Stomach smooth muscle (tissue), 2 donors: ENCODE results near the gene PCNX2.

ENCODE experiments used
- H3K27ac ChIP-seq: one replicate; pipeline ENCODE4 v1.7.0; 2013; ENCODE audit warnings: mild to moderate bottlenecking, low read length, inconsistent platforms
- H3K27me3 ChIP-seq, 2 donors: one replicate each; pipeline ENCODE4 v1.7.0; 2013; ENCODE audit warnings: low read length in 2 of 2; ENCODE audit not compliant: insufficient read depth in 2 of 2, control insufficient read depth in 1 of 2
- H3K36me3 ChIP-seq, 2 donors: one replicate each; pipeline ENCODE4 v1.7.0; 2013; ENCODE audit warnings: low read length in 2 of 2; ENCODE audit not compliant: control insufficient read depth in 2 of 2, insufficient read depth in 2 of 2
- H3K4me1 ChIP-seq: one replicate; pipeline ENCODE4 v1.7.0; 2013; ENCODE audit warnings: low read length; ENCODE audit not compliant: control insufficient read depth, insufficient read depth
- H3K4me3 ChIP-seq, 2 donors: one replicate each; pipeline ENCODE4 v1.7.0; 2013; ENCODE audit warnings: low read length in 2 of 2
- H3K9ac ChIP-seq, 2 donors: one replicate each; pipeline ENCODE4 v1.7.0; 2013; ENCODE audit warnings: low read length in 2 of 2, mild to moderate bottlenecking in 1 of 2
- H3K9me3 ChIP-seq, 2 donors: one replicate each; pipeline ENCODE4 v1.7.0; 2013; ENCODE audit warnings: low read length in 2 of 2; ENCODE audit not compliant: control insufficient read depth in 2 of 2
- donor health status: healthy.
- donor health status: Pancreatic carcinoma.

The PCNX2 gene

DNA sequence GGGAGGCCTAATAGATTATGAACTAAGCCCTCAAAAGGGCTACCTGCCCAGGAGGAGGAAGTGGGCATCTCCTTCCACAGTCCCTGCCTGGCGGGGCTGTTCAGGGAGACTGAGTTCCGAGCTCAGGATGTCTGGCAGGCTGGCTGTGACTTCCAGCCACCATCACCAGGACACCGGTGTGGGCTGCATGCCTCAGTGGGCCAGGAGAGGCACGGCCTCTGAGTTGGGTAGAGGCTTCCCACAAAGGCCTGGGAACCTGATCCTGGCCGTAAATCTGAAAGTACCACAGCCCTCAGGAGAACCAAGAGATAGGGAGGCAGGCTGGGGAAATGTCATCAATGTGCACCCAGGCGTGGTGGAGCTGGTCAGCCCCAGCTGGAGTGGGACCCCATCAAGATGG, 316.0 kb downstream of the PCNX2 start:
- H3K27ac ChIP-seq = no peak overlapping the region
- peaks cover 16 to 23% of the 10 kb centered on the region in 2 donors for H3K36me3 ChIP-seq
- no peaks in the 10 kb centered on the region for H3K9me3 ChIP-seq
- no peaks in the 10 kb centered on the region for H3K4me1 ChIP-seq
- no peaks in the 10 kb centered on the region for H3K27me3 ChIP-seq
- no peak overlapping the region for H3K4me3 ChIP-seq
- no peak overlapping the region for H3K9ac ChIP-seq

DNA sequence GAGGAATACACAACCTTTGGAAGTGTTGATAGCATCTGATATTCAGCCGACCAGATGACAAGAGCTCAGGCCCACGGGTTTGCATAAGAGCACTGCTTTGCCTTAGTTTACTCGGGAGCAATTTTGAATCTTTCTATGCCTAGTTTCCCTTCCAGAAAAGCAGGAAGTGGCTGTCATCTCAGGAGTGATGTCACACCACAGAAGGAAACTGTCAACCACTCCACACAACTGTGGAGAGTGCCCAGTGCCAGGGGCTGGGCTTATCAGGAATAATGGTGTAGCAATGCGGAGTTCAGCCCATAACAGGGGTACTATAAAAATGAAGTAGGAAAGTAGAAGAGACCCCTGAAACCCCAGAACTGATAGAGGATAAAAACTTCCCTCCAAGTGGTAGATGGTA, 316.7 kb downstream of the PCNX2 start:
- Histone ChIP-seq H3K4me3 (no peak overlapping the region), H3K4me1 (no peaks in the 10 kb centered on the region), H3K36me3 (peaks cover 16 to 23% of the 10 kb centered on the region in 2 donors), H3K27ac (no peak overlapping the region), H3K9me3 (no peaks in the 10 kb centered on the region), H3K27me3 (no peaks in the 10 kb centered on the region), H3K9ac (no peak overlapping the region)

DNA sequence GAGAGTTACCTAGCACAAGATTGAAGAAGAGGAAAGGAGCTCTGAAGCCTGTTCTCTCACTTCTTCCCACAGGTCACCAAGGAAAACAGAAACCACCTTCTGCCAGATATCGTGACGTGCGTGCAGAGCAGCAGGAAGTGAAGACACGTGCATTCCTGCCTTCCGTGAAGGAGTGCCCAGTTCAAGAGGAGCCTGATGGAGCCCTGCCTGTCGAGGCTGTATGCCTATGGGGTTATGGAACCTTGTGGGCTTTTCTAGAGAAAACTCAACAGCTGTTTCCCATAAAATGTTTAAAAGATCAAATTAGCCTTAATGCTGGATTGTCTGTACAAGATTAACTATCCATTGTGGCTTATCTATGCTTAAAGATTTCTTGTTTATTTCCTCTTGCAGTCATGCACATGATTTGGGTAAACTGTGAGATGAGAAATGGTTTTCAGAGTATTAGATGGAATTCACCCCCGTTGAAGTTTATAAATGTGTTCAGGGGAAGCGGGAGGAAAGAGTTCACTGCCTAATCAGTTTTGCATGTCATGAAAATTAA, 317.4 kb downstream of the PCNX2 start:
- Histone ChIP-seq H3K9me3 (no peaks in the 10 kb centered on the region), H3K27me3 (no peaks in the 10 kb centered on the region), H3K4me1 (no peaks in the 10 kb centered on the region), H3K27ac (no peak overlapping the region), H3K9ac (no peak overlapping the region), H3K36me3 (peaks cover 19 to 25% of the 10 kb centered on the region in 2 donors), H3K4me3 (no peak overlapping the region)

DNA sequence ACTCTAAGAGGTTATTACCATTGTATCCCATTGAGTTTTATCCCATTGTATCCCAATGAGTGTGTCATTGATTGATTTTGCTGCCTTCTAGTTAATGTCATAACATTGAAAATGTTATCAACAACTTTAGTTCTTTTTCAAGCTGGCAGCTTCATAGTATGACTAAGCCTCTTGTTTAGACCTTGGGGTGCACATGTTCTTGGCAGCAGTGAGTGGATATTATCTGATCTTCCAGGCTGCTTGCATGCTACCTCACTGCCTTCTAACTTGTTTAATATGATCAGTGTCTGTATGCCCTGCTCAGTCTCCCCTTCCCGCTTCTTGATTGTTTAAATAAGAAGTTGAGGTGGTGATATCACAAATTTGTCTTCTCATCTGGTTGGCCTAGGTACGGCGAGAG, 320.6 kb downstream of the PCNX2 start:
- Histone ChIP-seq H3K9ac (no peak overlapping the region), H3K4me1 (no peaks in the 10 kb centered on the region), H3K9me3 (no peaks in the 10 kb centered on the region), H3K36me3 (peaks cover 42% of the 10 kb centered on the region in 2 donors), H3K4me3 (no peak overlapping the region), H3K27me3 (no peaks in the 10 kb centered on the region), H3K27ac (no peak overlapping the region)

DNA sequence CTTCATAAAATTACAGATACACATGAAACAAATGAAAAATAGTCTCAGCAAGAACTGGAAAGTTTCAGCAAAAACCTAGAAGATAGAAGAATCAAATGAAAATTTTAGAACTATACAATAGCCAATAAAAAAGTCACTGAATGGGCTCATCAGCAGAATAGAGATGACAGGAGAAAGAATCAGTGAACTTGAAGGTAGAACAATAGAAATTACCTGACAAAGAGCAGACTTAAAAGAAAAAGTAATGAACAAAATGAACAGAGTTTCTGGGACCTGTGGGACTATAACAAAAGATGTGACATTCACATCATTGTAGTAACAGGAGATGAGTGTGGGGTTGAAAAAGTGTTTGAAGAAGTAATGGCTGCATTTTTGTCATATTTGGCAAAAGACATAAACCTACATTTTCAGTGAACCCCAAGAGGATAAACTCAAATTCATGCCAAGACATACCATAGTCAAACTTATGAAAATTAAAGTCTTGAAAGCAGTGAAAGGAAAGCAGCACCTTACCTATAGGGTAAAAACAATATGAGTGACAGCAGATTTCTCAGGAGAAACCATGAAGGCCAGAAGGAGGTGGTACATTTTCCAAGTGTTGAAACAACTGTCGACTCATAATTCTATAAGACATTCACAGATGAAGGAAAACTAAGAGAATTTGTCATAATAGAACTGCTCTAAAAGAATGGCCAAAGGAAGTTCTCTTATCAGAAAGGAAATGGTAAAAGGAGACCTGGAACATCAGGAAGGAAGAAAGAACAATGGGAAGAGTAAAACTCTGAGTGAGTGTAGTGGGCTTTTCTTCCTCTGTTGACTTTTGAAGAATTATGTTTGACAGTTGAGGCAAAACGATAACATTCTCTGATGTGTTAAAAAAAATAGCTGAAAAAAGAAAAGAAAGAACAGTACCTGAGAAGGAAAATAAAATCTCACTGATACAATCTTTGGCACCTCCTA, 321.6 kb downstream of the PCNX2 start:
- Histone ChIP-seq H3K27me3 (no peaks in the 10 kb centered on the region), H3K9me3 (no peaks in the 10 kb centered on the region), H3K9ac (no peak overlapping the region), H3K36me3 (peaks cover 43 to 48% of the 10 kb centered on the region in 2 donors), H3K27ac (no peak overlapping the region), H3K4me1 (no peaks in the 10 kb centered on the region), H3K4me3 (no peak overlapping the region)

DNA sequence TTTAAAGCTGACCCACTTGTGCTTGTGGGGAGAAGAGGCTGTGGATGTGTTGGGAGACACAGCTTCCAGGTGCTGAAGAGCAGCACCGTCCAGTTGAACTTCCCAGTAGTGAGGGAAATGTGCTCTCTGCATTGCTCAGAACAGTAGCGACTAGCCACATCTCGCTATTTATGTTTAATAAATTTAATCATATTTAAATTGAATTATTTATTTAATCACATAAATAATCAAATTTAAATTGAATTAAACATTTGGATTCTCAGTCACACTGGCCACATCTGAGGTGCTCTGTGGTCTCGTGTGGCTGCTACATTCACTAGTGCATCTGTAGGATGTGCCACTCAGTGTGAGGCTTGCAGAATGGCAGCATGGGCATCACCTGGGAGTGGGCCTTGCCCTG, 325.0 kb downstream of the PCNX2 start:
- Histone ChIP-seq H3K27ac (no peak overlapping the region), H3K27me3 (no peaks in the 10 kb centered on the region), H3K9ac (no peak overlapping the region), H3K9me3 (no peaks in the 10 kb centered on the region), H3K36me3 (peaks cover 35 to 40% of the 10 kb centered on the region in 2 donors), H3K4me3 (no peak overlapping the region), H3K4me1 (no peaks in the 10 kb centered on the region)

DNA sequence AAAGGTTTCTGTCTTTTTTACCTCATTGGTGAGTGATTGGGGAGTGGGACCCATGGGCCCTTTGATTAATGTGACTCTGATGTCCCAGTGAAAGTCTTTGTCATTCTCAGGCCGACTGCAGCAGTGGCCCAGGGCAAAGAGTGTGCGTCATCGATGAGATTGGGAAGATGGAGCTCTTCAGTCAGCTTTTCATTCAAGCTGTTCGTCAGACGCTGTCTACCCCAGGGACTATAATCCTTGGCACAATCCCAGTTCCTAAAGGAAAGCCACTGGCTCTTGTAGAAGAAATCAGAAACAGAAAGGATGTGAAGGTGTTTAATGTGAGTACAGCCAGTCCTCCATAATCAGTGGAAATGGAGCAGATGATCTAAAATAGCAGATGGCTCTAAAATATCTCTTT, 325.7 kb downstream of the PCNX2 start:
- no peaks in the 10 kb centered on the region for H3K4me1 ChIP-seq
- no peak overlapping the region for H3K27ac ChIP-seq
- peaks cover 35 to 42% of the 10 kb centered on the region in 2 donors for H3K36me3 ChIP-seq

DNA sequence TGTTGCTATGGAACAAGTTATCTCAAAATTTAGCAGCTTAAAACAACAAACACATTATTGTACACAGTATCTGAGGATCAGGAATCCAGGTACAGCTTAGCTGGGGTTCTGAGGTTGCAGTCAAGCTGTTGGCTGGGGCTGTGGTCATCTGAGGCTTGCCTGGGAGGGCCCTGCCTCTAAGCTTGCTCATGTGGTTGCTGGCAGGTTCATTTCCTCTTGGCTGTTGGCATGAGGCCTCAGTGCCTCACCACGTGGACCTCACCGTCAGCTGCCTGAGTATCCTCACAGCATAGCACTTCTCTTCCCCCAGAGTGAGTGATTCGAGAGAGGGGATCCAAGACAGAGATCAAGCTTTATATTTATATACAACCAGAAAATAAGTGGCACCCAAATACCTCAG, 326.6 kb downstream of the PCNX2 start:
- no peak overlapping the region for H3K4me3 ChIP-seq

More for the DNA sequence above, 325.7 kb downstream of the PCNX2 start:
- Histone ChIP-seq H3K9me3 (no peaks in the 10 kb centered on the region), H3K27me3 (no peaks in the 10 kb centered on the region), H3K9ac (no peak overlapping the region), H3K4me3 (no peak overlapping the region)

DNA sequence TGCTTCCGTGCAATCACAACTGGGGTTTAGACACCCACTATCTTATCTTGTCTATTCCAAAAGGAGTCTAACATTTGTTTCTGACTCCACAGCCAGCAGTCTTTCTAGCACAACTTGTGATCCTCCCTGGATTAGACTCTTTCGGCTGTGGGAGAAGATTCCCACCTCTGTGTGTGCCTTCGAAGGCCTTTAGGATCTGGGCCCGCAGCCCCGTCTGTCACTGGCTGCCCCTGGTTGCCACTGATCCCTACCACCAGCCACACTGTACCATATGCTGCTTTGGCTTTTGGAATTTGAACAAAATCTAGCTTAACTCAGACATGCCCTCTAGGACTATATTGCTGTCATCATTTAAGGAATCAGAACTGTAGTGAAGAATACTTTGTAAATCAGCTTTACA, 327.1 kb downstream of the PCNX2 start:
- Histone ChIP-seq H3K4me1 (no peaks in the 10 kb centered on the region), H3K27ac (no peak overlapping the region), H3K36me3 (peaks cover 34 to 42% of the 10 kb centered on the region in 2 donors)

More for the DNA sequence above, 326.6 kb downstream of the PCNX2 start:
- H3K27ac ChIP-seq = no peak overlapping the region
- H3K36me3 ChIP-seq = peaks cover 35 to 42% of the 10 kb centered on the region in 2 donors
- no peaks in the 10 kb centered on the region for H3K9me3 ChIP-seq
- no peaks in the 10 kb centered on the region for H3K4me1 ChIP-seq
- no peak overlapping the region for H3K9ac ChIP-seq
- no peaks in the 10 kb centered on the region for H3K27me3 ChIP-seq

DNA sequence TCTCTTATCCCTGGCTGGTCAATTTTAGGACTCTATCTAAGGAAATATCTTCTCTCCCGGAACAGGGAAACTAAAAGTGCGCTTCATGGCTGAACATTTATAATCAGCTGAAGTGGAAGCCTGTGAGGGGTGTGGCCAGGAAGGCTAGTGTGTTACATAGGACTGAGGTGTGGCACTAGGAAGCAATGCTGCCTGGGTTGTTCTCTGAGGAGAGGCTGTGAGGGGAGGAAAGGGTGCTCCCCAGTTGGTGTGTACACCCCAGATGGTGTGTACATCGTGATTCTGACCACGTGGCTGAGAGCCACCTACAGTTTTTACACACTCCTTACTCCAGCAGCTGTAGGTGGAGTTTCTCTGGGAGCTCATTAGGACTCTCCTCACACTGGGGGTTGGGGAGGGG, 328.9 kb downstream of the PCNX2 start:
- no peaks in the 10 kb centered on the region for H3K27me3 ChIP-seq
- H3K9me3 ChIP-seq = no peaks in the 10 kb centered on the region
- peaks cover 20 to 30% of the 10 kb centered on the region in 2 donors for H3K36me3 ChIP-seq
- H3K4me3 ChIP-seq = no peak overlapping the region
- H3K4me1 ChIP-seq = no peaks in the 10 kb centered on the region
- no peak overlapping the region for H3K27ac ChIP-seq
- H3K9ac ChIP-seq = no peak overlapping the region

More for the DNA sequence above, 327.1 kb downstream of the PCNX2 start:
- H3K27me3 ChIP-seq = no peaks in the 10 kb centered on the region
- H3K4me3 ChIP-seq = no peak overlapping the region
- no peak overlapping the region for H3K9ac ChIP-seq
- no peaks in the 10 kb centered on the region for H3K9me3 ChIP-seq

DNA sequence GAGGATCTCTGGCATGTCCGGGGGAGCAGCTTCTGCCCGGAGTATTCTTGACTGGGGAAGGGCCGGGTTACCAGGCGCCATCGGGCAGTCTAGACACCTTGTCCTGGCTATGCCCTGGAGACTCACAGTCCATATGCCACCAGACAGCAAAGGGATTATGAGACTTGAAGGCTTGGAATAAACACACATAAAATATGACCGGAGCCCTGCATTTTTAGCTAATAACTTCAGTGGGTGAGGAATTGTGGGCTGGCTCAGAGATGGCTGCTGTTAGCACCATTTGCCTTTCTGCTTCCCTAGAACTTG, 329.7 kb downstream of the PCNX2 start:
- Histone ChIP-seq H3K4me1 (no peaks in the 10 kb centered on the region), H3K27ac (no peak overlapping the region), H3K36me3 (peaks cover 12 to 23% of the 10 kb centered on the region in 2 donors), H3K4me3 (no peak overlapping the region), H3K27me3 (no peaks in the 10 kb centered on the region), H3K9ac (no peak overlapping the region), H3K9me3 (no peaks in the 10 kb centered on the region)
